GM18520 (cell line): ENCODE results near the gene LILRB2.
"Not testable (repeated sequence)": the region's sequence is repeated elsewhere in the genome, so short reads cannot be mapped to it uniquely, and the experiment has no call there.

ENCODE experiments used
- ATAC-seq: cut with Tn5 transposase; IDR thresholded peaks from one replicate; pipeline ENCODE4 v1.9.1; 2021; ENCODE audit not compliant: unreplicated experiment

The LILRB2 gene

DNA sequence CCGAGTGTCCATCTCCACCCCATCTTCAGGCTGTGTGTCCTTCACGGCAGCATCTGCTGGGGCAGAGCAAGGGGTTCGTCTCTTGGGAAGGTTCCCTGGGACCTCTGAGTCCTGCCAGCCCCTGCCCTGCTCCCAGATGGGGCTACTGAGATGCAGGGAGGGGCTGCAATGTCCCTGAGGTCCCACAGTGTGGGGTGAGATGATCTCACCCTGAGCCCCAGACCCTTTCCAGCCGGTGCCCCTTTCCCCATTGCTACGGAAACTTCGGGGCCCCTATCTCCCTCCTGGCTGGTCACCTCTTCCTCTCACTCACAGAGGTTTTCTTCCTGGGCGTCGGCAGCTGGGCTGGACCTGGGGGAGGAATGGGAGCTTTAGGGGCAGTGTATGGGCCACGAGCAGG, 5.0 kb downstream of the LILRB2 start:
- no peak for ATAC-seq

GRCh38 chr19:54274516-54274915, 6.4 kb downstream of the LILRB2 start:
- ATAC-seq, result not testable (repeated sequence)

- ATAC-seq, result no peak
Observed at GRCh38 chr19:54273821-54274220, 7.1 kb downstream of the LILRB2 start.

DNA sequence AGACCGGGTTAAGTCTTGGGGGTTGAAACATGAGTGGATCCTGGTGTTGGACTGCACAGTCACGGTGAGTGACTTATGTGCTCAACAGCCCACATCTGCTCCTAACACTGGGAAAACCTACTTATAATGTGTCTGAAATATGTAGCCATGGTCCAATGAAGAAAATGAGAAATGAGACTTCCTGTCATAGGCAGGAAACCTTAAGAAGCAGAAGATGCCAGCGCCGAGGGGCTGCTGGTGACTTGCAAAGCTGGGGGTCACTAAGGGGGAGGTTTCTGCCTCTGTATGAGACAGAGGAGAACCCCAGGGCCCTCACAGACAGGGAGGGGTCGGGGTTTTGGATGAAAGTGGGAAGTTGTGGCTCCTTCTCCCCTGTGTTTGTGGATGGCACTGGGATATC, 8.7 kb downstream of the LILRB2 start:
- ATAC-seq, result not testable (repeated sequence)

DNA sequence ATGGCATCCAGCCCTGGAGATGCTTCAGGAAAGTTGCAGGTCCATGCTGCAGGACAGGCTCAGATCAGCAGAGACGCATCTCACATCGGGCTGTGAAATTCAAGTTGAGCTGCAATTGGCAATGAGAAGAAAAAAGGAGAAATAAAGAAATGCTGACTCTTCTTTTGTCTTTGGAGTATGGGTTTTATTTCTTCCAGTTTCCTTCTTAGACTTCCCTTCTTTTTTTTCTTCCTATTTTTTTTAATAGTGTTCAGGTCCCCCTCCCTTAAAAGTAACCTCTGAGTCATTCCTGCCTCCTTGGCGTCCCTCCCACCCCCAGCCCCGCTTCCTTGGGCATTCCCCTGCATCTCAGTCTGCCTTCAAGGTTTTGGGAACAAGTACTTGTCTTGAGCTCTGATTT, 9.3 kb downstream of the LILRB2 start:
- not testable (repeated sequence) for ATAC-seq

- no peak for ATAC-seq
Observed at GRCh38 chr19:54271106-54271505, 9.8 kb downstream of the LILRB2 start.

DNA sequence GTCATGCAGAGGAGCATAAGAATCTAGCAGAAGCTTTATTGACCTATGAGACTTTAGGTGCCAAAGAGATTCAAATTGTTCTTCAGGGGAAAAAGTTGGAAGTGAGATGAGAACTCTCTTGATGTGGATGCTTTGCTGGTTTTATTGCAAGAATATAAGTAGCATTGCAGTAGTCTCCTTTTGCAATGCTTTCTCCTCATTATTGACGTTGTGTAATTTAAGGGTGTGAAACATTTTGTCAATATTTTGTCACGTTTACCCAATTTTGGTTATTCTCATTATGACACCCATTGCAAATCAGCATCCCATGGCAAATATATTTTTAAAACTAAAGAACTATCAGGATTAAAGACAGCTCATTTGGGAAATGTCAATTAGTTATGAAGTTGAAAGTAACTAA, 12.0 kb downstream of the LILRB2 start:
- no peak for ATAC-seq

DNA sequence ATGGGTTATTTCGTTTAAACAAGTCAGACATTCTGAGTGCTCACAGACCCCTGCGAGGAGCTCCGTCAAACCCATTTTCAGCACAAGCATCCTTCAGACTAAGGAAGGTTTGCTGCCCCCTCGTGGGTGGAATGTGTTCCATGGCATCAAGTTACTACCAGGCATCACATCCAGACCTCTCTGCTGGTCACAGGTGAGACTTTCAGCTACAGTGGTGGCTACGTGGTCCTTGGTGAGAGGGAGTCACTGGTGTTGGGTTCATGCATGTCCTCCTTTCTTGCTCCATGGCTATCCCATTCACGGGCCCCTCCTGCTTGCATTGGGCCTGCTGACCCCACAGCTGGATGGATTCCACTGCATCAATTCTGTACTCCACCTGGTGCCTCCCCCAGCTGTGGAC, 14.8 kb downstream of the LILRB2 start:
- no peak for ATAC-seq

GRCh38 chr19:54262470-54262869, 18.4 kb downstream of the LILRB2 start:
- no peak for ATAC-seq

GRCh38 chr19:54262066-54262465, 18.8 kb downstream of the LILRB2 start:
- ATAC-seq, result no peak

DNA sequence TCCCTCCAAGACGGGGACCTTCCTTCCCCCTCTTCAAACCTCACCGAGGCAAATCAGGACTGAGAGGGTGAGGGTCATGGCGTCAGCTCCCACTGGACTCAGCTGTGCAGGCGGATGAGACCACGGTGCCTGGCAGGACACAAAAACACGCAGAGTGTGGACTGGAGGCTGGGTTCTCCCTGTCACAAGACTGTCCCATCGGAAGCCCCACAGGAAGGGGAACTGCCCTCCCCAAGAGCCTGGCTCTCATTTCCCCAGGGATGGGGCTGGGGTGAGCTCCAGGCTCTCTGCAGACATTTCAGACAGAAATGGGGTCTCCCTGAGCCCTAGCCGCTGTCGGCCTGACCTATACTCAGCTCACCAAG, 23.8 kb downstream of the LILRB2 start, which contains the start of gene LILRB5:
TSS of gene LILRB5 (minus strand) at position 158 of the 365 bp plus-strand sequence. CDS start at position 78, 80 bp downstream.
- ATAC-seq, result no peak

DNA sequence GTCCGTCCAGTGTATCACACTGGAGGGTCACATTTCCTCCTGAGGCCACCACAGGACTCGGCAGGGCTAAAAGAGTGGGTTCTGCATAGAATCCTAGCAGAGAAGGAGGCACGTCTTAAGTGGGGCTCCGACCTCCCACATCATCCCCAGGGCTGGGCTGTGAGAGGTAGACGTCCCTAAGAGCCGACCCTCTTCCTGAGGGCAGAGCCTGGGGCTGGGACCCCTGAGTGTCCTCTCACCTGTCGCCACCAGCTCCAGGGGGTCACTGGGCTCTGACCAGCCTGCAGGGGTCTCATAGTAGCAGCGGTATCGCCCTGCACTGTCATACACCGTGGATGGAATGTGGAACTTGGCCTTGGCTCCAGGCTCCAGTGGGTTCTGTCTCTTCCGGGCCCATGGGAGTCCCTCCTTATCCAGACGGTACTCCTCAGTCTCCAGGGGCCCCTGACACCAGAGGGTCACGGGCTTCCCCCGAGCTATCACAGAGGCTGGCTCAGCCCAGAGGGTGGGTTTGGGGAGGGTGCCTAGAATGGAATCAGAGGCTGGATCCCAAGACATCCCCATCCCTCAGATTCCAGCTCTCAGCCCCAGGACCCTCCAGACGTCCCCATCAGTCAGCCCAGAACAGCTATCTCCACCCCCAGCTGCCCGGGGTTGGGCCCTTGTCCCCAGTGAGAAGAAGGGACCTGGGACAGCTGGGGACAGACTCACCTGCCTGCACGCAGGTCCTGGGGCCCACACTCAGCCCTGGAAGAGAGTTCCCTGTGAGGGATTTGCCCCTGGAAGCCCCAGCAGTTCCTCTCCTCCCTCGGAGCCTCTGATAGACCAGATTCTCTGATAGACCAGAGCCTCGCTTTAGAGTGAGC, 24.4 kb downstream of the LILRB2 start:
- ATAC-seq, result no peak

GRCh38 chr19:54255105-54255775, 25.7 kb downstream of the LILRB2 start:
- no peak for ATAC-seq

- no peak for ATAC-seq
Observed at GRCh38 chr19:54254195-54254906, 26.6 kb downstream of the LILRB2 start.

GRCh38 chr19:54253331-54254194, 27.3 kb downstream of the LILRB2 start:
- no peak for ATAC-seq

- ATAC-seq, result no peak
Observed at GRCh38 chr19:54252845-54253244, 28.1 kb downstream of the LILRB2 start.

GRCh38 chr19:54252243-54252642, 28.7 kb downstream of the LILRB2 start:
- ATAC-seq, result no peak

DNA sequence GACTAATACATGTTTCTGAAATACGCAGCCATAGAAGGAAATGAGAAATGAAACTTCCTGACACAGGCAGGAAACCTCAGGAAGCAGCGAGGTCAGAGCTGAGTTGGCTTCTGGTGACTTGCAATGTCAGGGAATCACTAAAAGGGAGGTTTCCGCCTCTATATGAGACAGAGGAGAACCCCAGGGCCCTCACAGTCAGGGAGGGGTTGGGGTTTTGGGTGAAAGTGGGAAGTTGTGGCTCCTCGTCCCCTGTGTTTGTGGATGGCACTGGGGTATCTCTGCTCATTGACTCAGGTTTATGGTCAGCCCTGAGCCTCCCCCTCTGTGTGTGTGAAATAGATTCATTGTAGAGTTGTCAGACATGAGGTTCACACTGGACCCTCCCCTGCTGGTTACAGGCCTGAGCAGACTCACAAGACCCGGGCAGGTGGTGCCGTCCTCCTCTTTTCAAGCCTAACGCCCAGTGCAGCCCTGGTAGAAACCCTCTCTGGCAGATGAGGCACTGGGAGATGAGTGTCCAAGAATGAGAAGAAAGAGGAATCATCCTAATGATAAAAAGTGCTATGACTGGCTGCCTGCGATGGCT, 32.8 kb downstream of the LILRB2 start:
- no peak for ATAC-seq

DNA sequence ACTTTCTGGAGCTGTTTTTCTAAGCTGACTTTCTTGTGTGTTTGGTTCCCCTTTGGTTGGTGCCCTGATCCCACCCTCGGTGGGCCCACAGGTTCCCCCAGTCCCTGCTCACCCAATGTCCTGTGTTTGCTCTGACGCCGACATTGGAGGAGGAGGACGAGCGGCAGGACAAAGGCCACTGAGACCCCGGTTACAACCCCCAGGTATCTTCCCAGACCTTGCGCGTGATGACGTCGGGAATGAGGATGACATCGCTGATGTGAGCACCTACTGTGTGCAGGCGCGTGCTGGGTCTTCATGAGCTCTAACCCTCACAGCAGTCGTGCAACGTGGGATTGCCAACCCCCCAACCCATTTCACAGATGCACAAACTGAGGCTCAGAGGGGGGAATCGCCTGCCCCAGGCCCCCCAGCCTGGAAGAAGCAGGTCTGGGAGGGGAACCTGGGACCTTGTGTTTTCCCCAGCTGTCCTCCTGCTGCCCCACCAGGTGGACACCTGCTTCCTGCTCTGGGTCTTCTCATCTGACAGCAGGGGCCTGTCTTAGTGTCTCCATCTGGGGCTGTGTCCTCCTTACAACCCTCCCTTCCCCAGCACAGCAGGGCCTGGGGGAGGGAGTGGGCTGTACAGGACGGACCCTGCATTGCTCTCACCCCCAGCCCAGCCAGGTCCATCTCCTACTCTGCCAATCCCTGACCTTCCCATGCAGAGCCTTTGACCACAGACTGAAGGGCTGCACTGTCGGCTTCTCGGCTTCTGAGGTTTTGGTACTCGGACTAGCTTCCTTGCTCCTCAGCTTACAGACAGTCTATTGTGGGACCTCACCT, 33.6 kb downstream of the LILRB2 start:
- no peak for ATAC-seq

- ATAC-seq, result no peak
Observed at GRCh38 chr19:54245936-54246335, 35.0 kb downstream of the LILRB2 start.
